Measurements from ENCODE around the gene TM9SF3. TPM values are rescaled to one million over a fixed set of nuclear protein-coding genes. Genes with fewer than 3 reads are reported as not detected.

TM9SF3 gene
- total and polyA plus RNA-seq, 2 of the 4 experiments (the other 2 are of a cell fraction) = 33.7 to 61.8 TPM

DNA sequence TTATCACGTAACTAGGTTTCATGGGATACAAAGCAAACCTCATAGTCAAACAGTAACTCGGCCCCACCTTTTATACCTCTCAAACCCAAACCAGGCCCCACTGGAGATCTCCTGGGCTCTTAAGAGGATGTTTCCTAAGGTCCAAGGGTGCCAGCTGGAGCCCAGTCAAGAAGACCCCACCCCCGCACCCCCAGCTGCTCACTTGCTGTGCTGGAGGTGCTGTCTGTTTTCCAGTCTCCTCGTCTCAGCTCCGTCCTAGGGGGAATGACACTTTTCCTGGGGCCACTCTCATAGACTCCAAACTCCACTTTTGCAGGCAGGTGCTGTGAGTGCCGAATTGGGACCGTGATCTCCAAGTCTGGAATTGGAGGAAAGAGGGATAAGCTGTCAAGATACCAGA lies 22.7 kb upstream of the TM9SF3 start:
- CTCF ChIA-PET = no interaction called here
- H3K27ac ChIP-seq (ENCODE audit: insufficient read depth, low read length) = no peak overlapping the region
- H2AK5ac ChIP-seq (ENCODE audit: low read depth, low read length) = no peak overlapping the region
- no peak overlapping the region for H2AK9ac ChIP-seq (replicated peaks; ENCODE audit: low read depth, low read length, poor library complexity)
- no peak overlapping the region for H3K14ac ChIP-seq (replicated peaks; ENCODE audit: low read depth, low read length)
- POLR2A ChIA-PET (ENCODE audit: unreplicated experiment) = no interaction called here
- in situ Hi-C loops (cut with MboI; ENCODE audit: low sequenced_read_pairs) = no loop called here
- peaks cover 3% of the 10 kb centered on the region; the same call in 1 of the 2 replicates for H3K9me1 ChIP-seq (ENCODE audit: insufficient read depth, low read length)
- H3K4ac ChIP-seq (ENCODE audit: low read depth, low read length) = no peak overlapping the region
- H2BK120ac ChIP-seq (ENCODE audit: low read depth, low read length) = no peak overlapping the region
- no peak overlapping the region for H3K56ac ChIP-seq (ENCODE audit: extremely low read depth, insufficient read depth, low read length)
- no peak overlapping the region for H4K8ac ChIP-seq (ENCODE audit: low read depth in 2 of 2, low read length in 2 of 2)
- dilution Hi-C loops (cut with HindIII; ENCODE audit: low sequenced_read_pairs, unreplicated experiment) = no loop called here
- H4K20me1 ChIP-seq (ENCODE audit: insufficient read depth, low read length) = no peaks in the 10 kb centered on the region
- DNase-seq = no peak
- TF ChIP-seq RCOR1 (IDR thresholded peaks at IDR 0.05; ENCODE audit: insufficient replicate concordance, low read length) (no peak), SMC3 (IDR thresholded peaks at IDR 0.05; ENCODE audit: low read depth, low read length) (no peak), NFE2L2 (IDR thresholded peaks at IDR 0.05; ENCODE audit: low read depth, low read length) (no peak), CHD1 (IDR thresholded peaks at IDR 0.05; ENCODE audit: low read depth, low read length) (no peak), MXI1 (IDR thresholded peaks at IDR 0.05; ENCODE audit: borderline replicate concordance, low read depth, low read length) (no peak), MAFK (IDR thresholded peaks at IDR 0.05; ENCODE audit: low read depth, low read length) (no peak), RFX5 (IDR thresholded peaks at IDR 0.05; ENCODE audit: low read depth, low read length) (no peak), CEBPB (IDR thresholded peaks at IDR 0.05; ENCODE audit: low read depth, low read length) (no peak), POLR2A (IDR thresholded peaks at IDR 0.05; ENCODE audit: low read depth, low read length) (no peak), MAZ (IDR thresholded peaks at IDR 0.05; ENCODE audit: borderline replicate concordance, low read depth, low read length) (no peak), ELK1 (IDR thresholded peaks at IDR 0.05; ENCODE audit: borderline replicate concordance, low read depth, low read length) (no peak), FOS (IDR thresholded peaks at IDR 0.05; ENCODE audit: low read depth, low read length) (no peak), BHLHE40 (IDR thresholded peaks at IDR 0.05; ENCODE audit: low read depth, low read length) (no peak), RAD21 (IDR thresholded peaks at IDR 0.05; ENCODE audit: low read length) (no peak)
- TF ChIP-seq, protein P1, sequence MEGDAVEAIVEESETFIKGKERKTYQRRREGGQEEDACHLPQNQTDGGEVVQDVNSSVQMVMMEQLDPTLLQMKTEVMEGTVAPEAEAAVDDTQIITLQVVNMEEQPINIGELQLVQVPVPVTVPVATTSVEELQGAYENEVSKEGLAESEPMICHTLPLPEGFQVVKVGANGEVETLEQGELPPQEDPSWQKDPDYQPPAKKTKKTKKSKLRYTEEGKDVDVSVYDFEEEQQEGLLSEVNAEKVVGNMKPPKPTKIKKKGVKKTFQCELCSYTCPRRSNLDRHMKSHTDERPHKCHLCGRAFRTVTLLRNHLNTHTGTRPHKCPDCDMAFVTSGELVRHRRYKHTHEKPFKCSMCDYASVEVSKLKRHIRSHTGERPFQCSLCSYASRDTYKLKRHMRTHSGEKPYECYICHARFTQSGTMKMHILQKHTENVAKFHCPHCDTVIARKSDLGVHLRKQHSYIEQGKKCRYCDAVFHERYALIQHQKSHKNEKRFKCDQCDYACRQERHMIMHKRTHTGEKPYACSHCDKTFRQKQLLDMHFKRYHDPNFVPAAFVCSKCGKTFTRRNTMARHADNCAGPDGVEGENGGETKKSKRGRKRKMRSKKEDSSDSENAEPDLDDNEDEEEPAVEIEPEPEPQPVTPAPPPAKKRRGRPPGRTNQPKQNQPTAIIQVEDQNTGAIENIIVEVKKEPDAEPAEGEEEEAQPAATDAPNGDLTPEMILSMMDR (conservative IDR thresholded peaks at IDR 0.05; ENCODE audit: low read depth, low read length) = no peak
- TF ChIP-seq, protein P2, sequence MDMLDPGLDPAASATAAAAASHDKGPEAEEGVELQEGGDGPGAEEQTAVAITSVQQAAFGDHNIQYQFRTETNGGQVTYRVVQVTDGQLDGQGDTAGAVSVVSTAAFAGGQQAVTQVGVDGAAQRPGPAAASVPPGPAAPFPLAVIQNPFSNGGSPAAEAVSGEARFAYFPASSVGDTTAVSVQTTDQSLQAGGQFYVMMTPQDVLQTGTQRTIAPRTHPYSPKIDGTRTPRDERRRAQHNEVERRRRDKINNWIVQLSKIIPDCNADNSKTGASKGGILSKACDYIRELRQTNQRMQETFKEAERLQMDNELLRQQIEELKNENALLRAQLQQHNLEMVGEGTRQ (IDR thresholded peaks at IDR 0.05; ENCODE audit: low read depth, low read length) = no peak
- H3K18ac ChIP-seq (ENCODE audit: low read depth, low read length) = no peak overlapping the region
- no peak for ATAC-seq (ENCODE audit: low read depth)
- H3K9me3 ChIP-seq (ENCODE audit: control insufficient read depth, insufficient read depth, low read length) = no peaks in the 10 kb centered on the region
- H2AFZ ChIP-seq (replicated peaks; ENCODE audit: low read length, poor library complexity) = no peak overlapping the region
- H3K9ac ChIP-seq (ENCODE audit: low read depth, low read length) = no peak overlapping the region
- H3K36me3 ChIP-seq (ENCODE audit: control insufficient read depth, insufficient read depth, low read length) = no peaks in the 10 kb centered on the region
- no peak overlapping the region for H3K4me2 ChIP-seq (ENCODE audit: low read depth, low read length)
- no peaks in the 10 kb centered on the region for H3K79me1 ChIP-seq (ENCODE audit: low read depth in 1 of 2, low read length in 2 of 2)
- peaks cover 19% of the 10 kb centered on the region for H3K27me3 ChIP-seq (ENCODE audit: control insufficient read depth, insufficient read depth, low read length)
- no peak overlapping the region for H3K4me3 ChIP-seq (ENCODE audit: insufficient read depth, low read depth, low read length)
- WGBS, 2 experiments (ENCODE audit: extremely low coverage in 2 of 2, insufficient read length in 1 of 2) = no CpG with 5 or more reads among the region's 7 CpGs
- H4K5ac ChIP-seq (ENCODE audit: low read depth, low read length) = no peak overlapping the region
- no peak overlapping the region for H2BK20ac ChIP-seq (ENCODE audit: low read depth, low read length)
- H3K23ac ChIP-seq (ENCODE audit: low read depth, low read length) = no peak overlapping the region
- no peaks in the 10 kb centered on the region for H3K4me1 ChIP-seq (ENCODE audit: control insufficient read depth, insufficient read depth, low read length)
- no TSS peak for BruUV-seq (replicated peaks)
- intact Hi-C loops (cut with micrococcal nuclease) = no loop called here
- H2BK5ac ChIP-seq (ENCODE audit: low read depth, low read length, poor library complexity, severe bottlenecking) = no peak overlapping the region
- no peak overlapping the region for H2BK15ac ChIP-seq (ENCODE audit: low read depth, low read length)
- no peak overlapping the region for H4K91ac ChIP-seq (ENCODE audit: insufficient read depth, low read depth, low read length)
